ENCODE data around the gene EXOSC10.

EXOSC10 gene

GRCh38 chr1:11099310-11100148, at the start of gene EXOSC10:
EXOSC10 (minus strand) TSS chr1:11099869; CDS start chr1:11099831, 38 bp downstream.
- DNase-seq: peak; percentile 97

- no peak for DNase-seq
These were observed 47.6 kb upstream of the EXOSC10 start for GRCh38 chr1:11147197-11147770.

- no peak for DNase-seq
These were observed 46.1 kb upstream of the EXOSC10 start for GRCh38 chr1:11145741-11146140.

GRCh38 chr1:11144570-11145256, 45.0 kb upstream of the EXOSC10 start:
- no peak for DNase-seq

GRCh38 chr1:11143907-11144306, 44.2 kb upstream of the EXOSC10 start:
- DNase-seq: peak; percentile 16

- no peak for DNase-seq
These were observed 43.7 kb upstream of the EXOSC10 start for GRCh38 chr1:11143401-11143800.

GRCh38 chr1:11142618-11143391, 43.1 kb upstream of the EXOSC10 start:
- no peak for DNase-seq

GRCh38 chr1:11138952-11139351, 39.3 kb upstream of the EXOSC10 start:
- no peak for DNase-seq

- no peak for DNase-seq
These were observed 38.4 kb upstream of the EXOSC10 start for GRCh38 chr1:11138029-11138428.

- no peak for DNase-seq
These were observed 35.2 kb upstream of the EXOSC10 start for GRCh38 chr1:11134898-11135266.

GRCh38 chr1:11134251-11134897, 34.7 kb upstream of the EXOSC10 start:
- DNase-seq: no peak

- no peak for DNase-seq
These were observed 33.1 kb upstream of the EXOSC10 start for GRCh38 chr1:11132563-11133293.

- DNase-seq: no peak
These were observed 32.1 kb upstream of the EXOSC10 start for GRCh38 chr1:11131816-11132215.

GRCh38 chr1:11130406-11130805, 30.7 kb upstream of the EXOSC10 start:
- no peak for DNase-seq

GRCh38 chr1:11129649-11130390, 30.2 kb upstream of the EXOSC10 start:
- no peak for DNase-seq

GRCh38 chr1:11126569-11126968, 26.9 kb upstream of the EXOSC10 start:
- no peak for DNase-seq

- no peak for DNase-seq
These were observed 26.3 kb upstream of the EXOSC10 start for GRCh38 chr1:11125931-11126330.

- DNase-seq: no peak
These were observed 25.3 kb upstream of the EXOSC10 start for GRCh38 chr1:11124965-11125364.

- DNase-seq: no peak
These were observed 16.6 kb upstream of the EXOSC10 start for GRCh38 chr1:11116318-11116717.

GRCh38 chr1:11114966-11115365, 15.3 kb upstream of the EXOSC10 start:
- no peak for DNase-seq
